ENCODE measurements around the gene FNBP1.

FNBP1 gene

DNA sequence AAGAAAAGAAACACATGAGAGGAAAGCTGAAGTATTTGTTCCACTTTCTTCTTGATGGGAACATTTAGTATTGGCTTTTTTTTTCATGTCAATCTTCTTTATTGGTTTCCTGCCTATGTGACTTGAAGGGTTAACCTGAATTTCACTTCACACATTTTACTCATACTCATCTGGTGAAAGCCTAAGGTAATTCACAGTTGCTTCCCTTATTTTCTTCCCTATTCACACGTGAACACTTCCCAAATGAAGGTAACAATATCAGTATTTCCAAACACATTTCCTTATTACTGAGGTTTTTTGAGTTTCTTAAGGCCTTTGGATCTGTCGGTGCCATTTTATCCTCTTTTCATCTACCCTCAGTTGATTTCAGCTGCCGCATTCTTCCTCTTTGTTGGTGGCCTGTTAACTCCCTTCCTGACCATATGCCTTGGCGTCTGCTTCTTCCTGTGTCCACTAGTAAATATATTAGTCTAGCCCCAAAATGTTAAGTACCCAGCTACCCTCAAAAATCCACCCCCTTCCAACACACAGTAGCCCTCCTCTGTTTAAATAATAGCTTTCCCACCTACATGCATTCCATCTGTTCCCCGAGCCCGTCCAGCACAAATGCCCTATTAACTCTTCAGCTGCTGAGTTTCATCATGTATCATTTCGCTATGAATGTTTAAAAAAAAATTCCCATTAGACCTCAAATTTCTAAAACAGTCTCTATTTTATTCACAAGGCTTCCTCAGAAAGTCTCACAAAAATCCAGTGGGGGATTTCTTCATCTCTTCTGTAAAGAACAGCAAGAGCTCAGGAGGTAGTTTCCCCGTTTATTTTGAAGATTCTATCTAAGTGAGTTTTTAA, 110.5 kb downstream of the FNBP1 start:
- DNase-seq (ENCODE audit: insufficient read length, low spot score) (no peak), FAIRE-seq (no peak)
- no peak for TF ChIP-seq POLR2A (IDR thresholded peaks at IDR 0.05; ENCODE audit: low read depth, low read length)

GRCh38 chr9:129930743-129931142, 112.2 kb downstream of the FNBP1 start:
- DNase-seq (ENCODE audit: insufficient read length, low spot score) (no peak), FAIRE-seq (no peak)
- no peak for TF ChIP-seq POLR2A (IDR thresholded peaks at IDR 0.05; ENCODE audit: low read depth, low read length)

- TF ChIP-seq POLR2A (IDR thresholded peaks at IDR 0.05; ENCODE audit: low read depth, low read length), result no peak
- no peak for DNase-seq (ENCODE audit: insufficient read length, low spot score)
- FAIRE-seq, result no peak
Measured at GRCh38 chr9:129929496-129930125, 113.4 kb downstream of the FNBP1 start.

GRCh38 chr9:129923589-129923988, 119.4 kb downstream of the FNBP1 start:
- FAIRE-seq (no peak), DNase-seq (ENCODE audit: insufficient read length, low spot score) (no peak)
- TF ChIP-seq POLR2A (IDR thresholded peaks at IDR 0.05; ENCODE audit: low read depth, low read length), result no peak

GRCh38 chr9:129921905-129922304, 121.1 kb downstream of the FNBP1 start:
- FAIRE-seq (no peak), DNase-seq (ENCODE audit: insufficient read length, low spot score) (no peak)
- TF ChIP-seq POLR2A (IDR thresholded peaks at IDR 0.05; ENCODE audit: low read depth, low read length), result no peak

- no peak for FAIRE-seq
- no peak for DNase-seq (ENCODE audit: insufficient read length, low spot score)
- TF ChIP-seq POLR2A (IDR thresholded peaks at IDR 0.05; ENCODE audit: low read depth, low read length), result no peak
Measured at GRCh38 chr9:129919841-129920240, 123.1 kb downstream of the FNBP1 start.

DNA sequence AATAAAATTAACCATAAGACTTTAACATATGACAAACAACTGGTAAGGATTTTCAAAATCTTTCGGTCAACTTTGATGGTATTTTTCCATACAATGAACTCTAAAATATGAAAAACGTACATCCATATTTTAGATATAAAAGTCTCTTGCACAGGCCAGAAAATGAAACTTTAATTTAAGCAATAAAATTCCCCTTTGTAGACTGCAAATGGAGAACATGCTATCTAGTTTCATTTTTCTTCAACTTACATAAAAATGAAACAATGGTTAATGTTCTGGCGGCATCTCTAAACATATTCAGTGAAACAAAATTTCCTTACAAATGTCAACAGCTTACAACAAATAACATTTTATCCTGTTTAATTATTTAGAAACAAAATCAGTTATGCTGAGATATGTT, 123.7 kb downstream of the FNBP1 start:
- DNase-seq (ENCODE audit: insufficient read length, low spot score), result no peak
- no peak for FAIRE-seq
- TF ChIP-seq POLR2A (IDR thresholded peaks at IDR 0.05; ENCODE audit: low read depth, low read length), result no peak

DNA sequence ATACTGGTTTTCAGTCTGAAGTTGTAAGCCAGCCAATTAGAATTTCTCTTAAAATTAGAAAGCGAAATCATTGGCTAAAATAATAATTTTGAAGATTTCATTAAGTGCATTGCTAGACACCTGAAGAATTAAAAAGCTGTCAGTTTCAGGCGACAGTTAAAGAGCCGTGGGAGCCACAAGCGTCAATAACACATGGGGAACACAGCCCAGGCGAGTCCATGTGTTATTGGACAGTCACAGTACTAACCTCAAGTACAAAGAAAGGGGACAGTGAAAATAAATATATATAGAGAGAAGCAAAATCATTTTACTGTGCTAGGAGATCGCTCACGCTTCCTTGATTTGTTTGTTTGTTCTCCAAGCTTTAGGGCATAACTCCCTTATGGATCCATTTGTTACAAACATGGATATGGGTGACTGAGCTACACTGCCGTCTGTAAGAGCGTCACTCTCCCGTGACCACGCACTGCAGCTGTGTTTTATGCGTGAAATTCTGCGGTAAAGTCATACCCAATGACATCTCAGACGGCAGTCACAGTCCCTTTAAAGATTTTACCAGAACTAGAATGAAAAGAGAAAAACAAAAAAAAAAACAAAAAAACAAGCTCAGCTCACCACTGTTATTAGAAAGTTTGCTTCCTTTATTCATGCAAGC, 124.6 kb downstream of the FNBP1 start:
- DNase-seq (ENCODE audit: insufficient read length, low spot score) (no peak), FAIRE-seq (no peak)
- no peak for TF ChIP-seq POLR2A (IDR thresholded peaks at IDR 0.05; ENCODE audit: low read depth, low read length)

DNA sequence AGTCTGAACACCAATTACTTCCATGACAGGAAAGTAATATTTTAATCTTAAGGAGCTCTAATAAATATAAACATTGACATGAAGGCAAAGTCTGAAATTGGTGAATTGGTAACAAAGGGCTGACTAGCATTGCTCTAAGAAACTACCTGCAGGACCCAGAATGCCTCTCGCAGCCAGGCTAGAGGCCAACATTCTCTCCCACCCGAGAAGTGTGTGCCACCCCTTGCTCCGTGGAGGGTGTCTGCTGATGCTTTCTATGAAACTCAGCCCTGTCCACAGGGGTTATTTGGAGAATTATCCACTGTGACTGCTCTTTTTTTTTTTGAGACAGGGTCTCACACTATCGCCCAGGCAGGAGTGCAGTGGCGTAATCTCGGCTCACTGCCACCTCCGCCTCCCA, 126.3 kb downstream of the FNBP1 start:
- no peak for DNase-seq (ENCODE audit: insufficient read length, low spot score)
- no peak for TF ChIP-seq POLR2A (IDR thresholded peaks at IDR 0.05; ENCODE audit: low read depth, low read length)
- FAIRE-seq, result no peak

DNA sequence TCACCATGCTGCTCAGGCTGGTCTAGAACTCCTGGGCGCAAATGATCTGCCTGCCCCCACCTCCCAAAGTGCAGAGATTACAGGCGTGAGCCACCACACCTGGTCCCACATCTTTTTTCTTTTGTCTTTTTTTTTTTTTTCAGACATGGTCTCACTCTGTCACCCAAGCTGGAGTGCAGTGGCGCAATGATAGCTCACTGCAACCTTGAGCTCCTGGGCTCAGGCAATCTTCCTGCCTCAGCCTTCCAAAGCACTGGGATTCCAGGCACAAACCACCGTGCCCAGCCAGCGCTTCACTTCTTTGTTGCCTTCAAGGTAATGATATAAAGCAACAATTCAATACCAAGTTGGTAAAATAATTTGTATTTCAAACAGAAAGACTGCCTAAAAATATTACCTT, 128.9 kb downstream of the FNBP1 start:
- no peak for TF ChIP-seq POLR2A (IDR thresholded peaks at IDR 0.05; ENCODE audit: low read depth, low read length)
- no peak for DNase-seq (ENCODE audit: insufficient read length, low spot score)
- FAIRE-seq, result no peak

DNA sequence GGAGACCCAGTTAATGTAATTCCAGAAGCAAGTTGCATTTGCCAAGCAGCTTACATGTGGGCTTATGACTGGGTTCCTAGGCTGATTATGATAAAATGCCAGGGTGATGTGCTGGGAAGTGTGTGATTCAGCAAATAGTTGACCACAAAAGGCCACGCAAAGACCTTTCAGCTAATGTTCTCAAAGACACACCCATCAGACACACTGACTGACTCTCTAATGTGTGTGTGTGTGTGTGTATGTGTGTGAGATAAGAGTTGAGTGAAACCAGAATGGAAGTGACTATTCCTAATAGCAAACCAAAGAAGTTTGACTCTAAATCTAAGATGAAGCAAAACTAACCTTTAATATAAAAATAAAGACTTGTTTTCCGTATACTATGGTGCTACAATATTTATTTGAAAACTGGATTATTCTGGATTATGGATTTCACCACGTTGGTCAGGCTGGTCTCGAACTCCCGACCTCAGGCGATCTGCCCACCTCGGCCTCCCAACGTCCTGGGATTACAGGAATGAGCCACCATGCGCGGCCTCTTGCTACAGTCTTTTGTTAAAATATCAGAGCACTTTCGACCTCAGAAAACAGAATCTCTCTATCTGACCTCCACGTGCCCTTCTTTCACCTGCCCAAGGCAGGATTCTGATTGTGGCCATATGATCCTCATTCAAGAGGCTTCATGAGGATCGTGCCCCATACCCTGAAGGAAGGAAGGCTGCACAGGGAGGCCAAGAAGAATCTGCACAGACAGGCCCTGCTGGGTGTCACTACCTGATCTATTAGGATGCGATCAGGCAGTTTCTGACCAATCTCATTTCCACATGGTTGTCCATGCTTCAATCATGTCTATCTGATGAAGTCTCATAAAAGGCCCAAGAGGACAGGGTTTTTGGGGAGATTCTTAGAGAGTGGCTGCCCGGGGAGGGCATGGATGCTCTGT, 132.1 kb downstream of the FNBP1 start:
- TF ChIP-seq POLR2A (IDR thresholded peaks at IDR 0.05; ENCODE audit: low read depth, low read length), result no peak
- DNase-seq (ENCODE audit: insufficient read length, low spot score) (peak; percentile 45), FAIRE-seq (peak; percentile 100)

- DNase-seq (ENCODE audit: insufficient read length, low spot score) (no peak), FAIRE-seq (no peak)
- TF ChIP-seq POLR2A (IDR thresholded peaks at IDR 0.05; ENCODE audit: low read depth, low read length), result no peak
Measured at GRCh38 chr9:129909851-129910250, 133.1 kb downstream of the FNBP1 start.

DNA sequence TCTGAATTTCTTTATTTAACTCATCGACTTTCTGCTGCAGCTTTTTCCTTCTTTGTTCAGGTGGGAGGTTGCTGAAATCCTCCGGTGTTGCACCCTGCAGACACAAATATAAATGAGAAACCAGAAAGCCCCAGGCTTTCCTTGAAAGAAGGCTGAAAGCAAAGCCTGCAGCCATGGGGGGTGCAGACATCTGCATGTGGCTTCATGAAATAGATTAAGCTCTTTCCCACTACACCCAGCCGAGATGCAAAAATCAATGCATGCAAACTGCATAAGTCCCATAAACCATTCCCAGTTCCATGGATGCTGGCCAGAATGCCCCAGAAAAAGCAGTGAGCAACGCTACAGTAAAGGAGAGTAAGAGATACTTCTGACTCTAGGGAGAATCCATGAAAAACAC, 134.1 kb downstream of the FNBP1 start:
- DNase-seq (ENCODE audit: insufficient read length, low spot score) (no peak), FAIRE-seq (no peak)

More for the DNA sequence above, 134.1 kb downstream of the FNBP1 start:
- TF ChIP-seq POLR2A (IDR thresholded peaks at IDR 0.05; ENCODE audit: low read depth, low read length), result no peak

All from H54 (cell line).